Prostate gland (tissue), 2 donors: ENCODE results near the gene SIGLEC15.

Experiments
- CTCF ChIP-seq, 4 experiments: fragments of 200-600 bp in 2 of 4; fragments of 450-650 bp in 2 of 4; sonication (generic) in 2 of 4; IDR thresholded peaks; 1 replicate in 3 of 4; 2 replicates in 1 of 4; pipeline ENCODE4 v1.5.1; 2016 to 2019; ENCODE audit warnings: antibody characterized with exemption in 4 of 4, mild to moderate bottlenecking in 2 of 4, moderate library complexity in 2 of 4
- POLR2A ChIP-seq: fragments of 450-650 bp; IDR thresholded peaks from one replicate; pipeline ENCODE4 v1.6.1; 2016; ENCODE audit warnings: antibody characterized with exemption, mild to moderate bottlenecking

GRCh38 chr18:45836242-45837205 is 11.0 kb downstream of the SIGLEC15 start:
- no peak for TF ChIP-seq CTCF (IDR thresholded peaks at IDR 0.05)
- no peak for TF ChIP-seq POLR2A
